HEK293 (cell line): ENCODE measurements around the gene TMEM232.

Experiments used
- CTCF ChIA-PET: fragments of 350-600 bp; formaldehyde crosslinking; extraction: SDS; loops from one replicate; lab custom pipeline; 2021; ENCODE audit warnings: antibody characterized with exemption; lab: Yijun Ruan, JAX
- POLR2A ChIA-PET: fragments of 300-600 bp; formaldehyde crosslinking; extraction: SDS; loops from one replicate; lab custom pipeline; 2020; ENCODE audit warnings: antibody characterized with exemption, inconsistent platforms; lab: Yijun Ruan, JAX
- H3K27ac ChIP-seq: fragments of 200-500 bp; sonication (Bioruptor generic); 2 replicates; pipeline ENCODE4 v1.5.1; 2014; ENCODE audit warnings: low read depth, low read length, control low read depth, inconsistent platforms; ENCODE audit errors: extremely low read depth
- H3K36me3 ChIP-seq, 2 experiments: fragments of 200-500 bp in 1 of 2; sonication (Bioruptor generic) in 1 of 2; 1 replicate in 1 of 2; 2 replicates in 1 of 2; pipeline ENCODE4 v1.5.1; 2014 to 2017; ENCODE audit warnings: inconsistent platforms in 2 of 2, low read length in 2 of 2; ENCODE audit not compliant: control insufficient read depth in 2 of 2, insufficient read depth in 1 of 2
- H3K4me1 ChIP-seq: fragments of 200-500 bp; sonication (Bioruptor generic); 2 replicates; pipeline ENCODE4 v1.5.1; 2014; ENCODE audit warnings: mild to moderate bottlenecking, low read length, inconsistent platforms; ENCODE audit not compliant: control insufficient read depth, insufficient read depth
- H3K4me3 ChIP-seq: 2 replicates; pipeline ENCODE4 v1.5.1; 2011; ENCODE audit warnings: low read depth, mild to moderate bottlenecking, control low read depth, low read length, moderate library complexity
- H3K9me3 ChIP-seq: fragments of 200-500 bp; sonication (Bioruptor generic); 2 replicates; pipeline ENCODE4 v1.5.1; 2014; ENCODE audit warnings: low read depth, low read length, inconsistent platforms; ENCODE audit not compliant: control insufficient read depth, insufficient read depth
- GLIS1 ChIP-seq: fragments of 450-650 bp; formaldehyde crosslinking; IDR thresholded peaks from 2 replicates; pipeline ENCODE4 v1.5.1; 2016; ENCODE audit warnings: missing biosample characterization, missing genetic modification characterization
- KLF10 ChIP-seq: fragments of 450-650 bp; IDR thresholded peaks from 2 replicates; pipeline ENCODE4 v1.5.1; 2018; ENCODE audit warnings: missing biosample characterization, mild to moderate bottlenecking, missing genetic modification characterization
- KLF9 ChIP-seq: fragments of 450-650 bp; formaldehyde crosslinking; IDR thresholded peaks from 2 replicates; pipeline ENCODE4 v1.5.1; 2016; ENCODE audit warnings: missing biosample characterization, missing genetic modification characterization, low read depth
- OSR2 ChIP-seq: fragments of 450-650 bp; formaldehyde crosslinking; IDR thresholded peaks from 2 replicates; pipeline ENCODE4 v1.5.1; 2016; ENCODE audit warnings: missing biosample characterization, missing genetic modification characterization
- OVOL3 ChIP-seq: fragments of 450-650 bp; formaldehyde crosslinking; IDR thresholded peaks from 2 replicates; pipeline ENCODE4 v1.5.1; 2016; ENCODE audit warnings: missing biosample characterization, missing genetic modification characterization
- SP2 ChIP-seq: fragments of 450-650 bp; formaldehyde crosslinking; IDR thresholded peaks from 2 replicates; pipeline ENCODE4 v1.5.1; 2016; ENCODE audit warnings: missing biosample characterization, missing genetic modification characterization
- TSHZ1 ChIP-seq: fragments of 450-650 bp; formaldehyde crosslinking; IDR thresholded peaks from 2 replicates; pipeline ENCODE4 v1.5.1; 2016; ENCODE audit warnings: missing biosample characterization, missing genetic modification characterization, borderline replicate concordance
- ZFHX2 ChIP-seq: fragments of 450-650 bp; formaldehyde crosslinking; conservative IDR thresholded peaks from 2 replicates; pipeline ENCODE4 v1.5.1; 2016; ENCODE audit warnings: missing biosample characterization, missing genetic modification characterization
- ZFP3 ChIP-seq: fragments of 450-650 bp; formaldehyde crosslinking; IDR thresholded peaks from 2 replicates; pipeline ENCODE4 v1.5.1; 2016; ENCODE audit warnings: low read depth, missing biosample characterization, missing genetic modification characterization
- ZFP37 ChIP-seq: fragments of 450-650 bp; formaldehyde crosslinking; IDR thresholded peaks from 2 replicates; pipeline ENCODE4 v1.5.1; 2016; ENCODE audit warnings: missing biosample characterization, missing genetic modification characterization
- ZNF121 ChIP-seq: fragments of 450-650 bp; formaldehyde crosslinking; IDR thresholded peaks from 2 replicates; pipeline ENCODE4 v1.5.1; 2016; ENCODE audit warnings: missing biosample characterization, missing genetic modification characterization
- ZNF148 ChIP-seq: fragments of 450-650 bp; formaldehyde crosslinking; IDR thresholded peaks from 2 replicates; pipeline ENCODE4 v1.5.0; 2017; ENCODE audit warnings: missing biosample characterization, missing genetic modification characterization, borderline replicate concordance
- ZNF175 ChIP-seq: fragments of 450-650 bp; formaldehyde crosslinking; IDR thresholded peaks from 2 replicates; pipeline ENCODE4 v1.5.1; 2016; ENCODE audit warnings: missing biosample characterization, missing genetic modification characterization
- ZNF221 ChIP-seq: fragments of 450-650 bp; formaldehyde crosslinking; IDR thresholded peaks from 2 replicates; pipeline ENCODE4 v1.5.1; 2017; ENCODE audit warnings: missing biosample characterization, missing genetic modification characterization, borderline replicate concordance
- ZNF280C ChIP-seq: fragments of 450-650 bp; formaldehyde crosslinking; IDR thresholded peaks from 2 replicates; pipeline ENCODE4 v1.5.1; 2016; ENCODE audit warnings: missing biosample characterization, missing genetic modification characterization
- ZNF324 ChIP-seq: fragments of 450-650 bp; formaldehyde crosslinking; IDR thresholded peaks from 2 replicates; pipeline ENCODE4 v1.5.1; 2016; ENCODE audit warnings: missing biosample characterization, missing genetic modification characterization
- ZNF354C ChIP-seq: fragments of 450-650 bp; formaldehyde crosslinking; IDR thresholded peaks from 2 replicates; pipeline ENCODE4 v1.5.1; 2016; ENCODE audit warnings: missing biosample characterization, missing genetic modification characterization, low read depth, borderline replicate concordance
- ZNF488 ChIP-seq: fragments of 450-650 bp; formaldehyde crosslinking; IDR thresholded peaks from 2 replicates; pipeline ENCODE4 v1.5.1; 2016; ENCODE audit warnings: missing biosample characterization, missing genetic modification characterization
- ZNF530 ChIP-seq: fragments of 450-650 bp; formaldehyde crosslinking; IDR thresholded peaks from 2 replicates; pipeline ENCODE4 v1.5.1; 2016; ENCODE audit warnings: low read depth, missing biosample characterization, missing genetic modification characterization
- ZNF768 ChIP-seq: fragments of 450-650 bp; formaldehyde crosslinking; IDR thresholded peaks from 2 replicates; pipeline ENCODE4 v1.5.1; 2018; ENCODE audit warnings: missing biosample characterization, mild to moderate bottlenecking, missing genetic modification characterization

TMEM232 gene

GRCh38 chr5:110580625-110581024 is 145.8 kb downstream of the TMEM232 start (continued):
- TF ChIP-seq ZNF148, result no peak
- TF ChIP-seq OVOL3, result no peak
- no peak for TF ChIP-seq ZNF488 (tag by site-specific recombination)
- no peak for TF ChIP-seq ZNF324 (tag by site-specific recombination)
- TF ChIP-seq, all 188 proteins: peak for 0

- ChIA-PET CTCF (interaction anchor here (0.7 kb wide), 1 partner anchor 103 kb away, joined by 3 read pairs; no protein-coding TSS in a partner anchor), POLR2A (no interaction called here)
- Histone ChIP-seq H3K4me1 (peaks cover 4% of the 10 kb centered on the region; the same call in 1 of the 2 replicates), H3K36me3 (no peaks in the 10 kb centered on the region), H3K9me3 (no peaks in the 10 kb centered on the region), H3K4me3 (no peak overlapping the region)
- no peak for TF ChIP-seq ZNF221 (tag by site-specific recombination)
- no peak for TF ChIP-seq TSHZ1
- TF ChIP-seq ZNF488 (tag by site-specific recombination), result no peak
- no peak for TF ChIP-seq ZNF768
- TF ChIP-seq, all 188 proteins: peak for 0
- H3K27ac ChIP-seq, result no peak overlapping the region
Measured at GRCh38 chr5:110572729-110573128, 153.7 kb downstream of the TMEM232 start.

GRCh38 chr5:110562191-110562590 is 164.3 kb downstream of the TMEM232 start:
- CTCF ChIA-PET, result no interaction called here
- no peaks in the 10 kb centered on the region for H3K9me3 ChIP-seq
- TF ChIP-seq KLF10 (tag by site-specific recombination) (no peak), GLIS1 (tag by site-specific recombination) (no peak), KLF9 (tag by site-specific recombination) (no peak), ZNF354C (tag by site-specific recombination) (no peak)
- TF ChIP-seq, all 188 proteins: peak for 0
- Histone ChIP-seq H3K4me1 (no peaks in the 10 kb centered on the region), H3K4me3 (no peak overlapping the region), H3K36me3 (no peaks in the 10 kb centered on the region), H3K27ac (no peak overlapping the region)
- POLR2A ChIA-PET, result interaction anchor here (0.6 kb wide), 1 partner anchor 84 kb away, joined by 3 read pairs; no protein-coding TSS in a partner anchor

- H3K36me3 ChIP-seq, result no peaks in the 10 kb centered on the region
- H3K27ac ChIP-seq, result no peak overlapping the region
- H3K4me1 ChIP-seq, result no peaks in the 10 kb centered on the region
- ChIA-PET CTCF (interaction anchor here (0.6 to 0.9 kb wide), 2 partner anchors 65 to 1192 kb away, joined by 3 to 4 read pairs; no protein-coding TSS in a partner anchor), POLR2A (no interaction called here)
- no peak overlapping the region for H3K4me3 ChIP-seq
- no peaks in the 10 kb centered on the region for H3K9me3 ChIP-seq
- TF ChIP-seq OSR2, result no peak
- no peak for TF ChIP-seq ZNF280C (tag by site-specific recombination)
- TF ChIP-seq ZFHX2 (tag by site-specific recombination), result no peak
- TF ChIP-seq SP2 (tag by site-specific recombination), result no peak
- TF ChIP-seq ZNF175 (tag by site-specific recombination), result no peak
- no peak for TF ChIP-seq ZNF530
- no peak for TF ChIP-seq ZFP37 (tag by site-specific recombination)
- no peak for TF ChIP-seq ZNF121 (tag by site-specific recombination)
- no peak for TF ChIP-seq ZFP3 (tag by site-specific recombination)
Measured at GRCh38 chr5:110561510-110561909, 165.0 kb downstream of the TMEM232 start.
